Measurements from ENCODE around the gene PDE11A.

The PDE11A gene

GRCh38 chr2:177818412-177818811 lies 254.2 kb downstream of the PDE11A start:
- Histone ChIP-seq H3K4me3 (ENCODE audit: low read depth, low read length) (no peak overlapping the region), H3K27ac (no peak overlapping the region), H3K27me3 (ENCODE audit: insufficient read depth, low read depth, severe bottlenecking) (no peaks in the 10 kb centered on the region), H3K36me3 (no peaks in the 10 kb centered on the region), H3K9me3 (ENCODE audit: severe bottlenecking) (no peaks in the 10 kb centered on the region)
- TF ChIP-seq, protein P1, sequence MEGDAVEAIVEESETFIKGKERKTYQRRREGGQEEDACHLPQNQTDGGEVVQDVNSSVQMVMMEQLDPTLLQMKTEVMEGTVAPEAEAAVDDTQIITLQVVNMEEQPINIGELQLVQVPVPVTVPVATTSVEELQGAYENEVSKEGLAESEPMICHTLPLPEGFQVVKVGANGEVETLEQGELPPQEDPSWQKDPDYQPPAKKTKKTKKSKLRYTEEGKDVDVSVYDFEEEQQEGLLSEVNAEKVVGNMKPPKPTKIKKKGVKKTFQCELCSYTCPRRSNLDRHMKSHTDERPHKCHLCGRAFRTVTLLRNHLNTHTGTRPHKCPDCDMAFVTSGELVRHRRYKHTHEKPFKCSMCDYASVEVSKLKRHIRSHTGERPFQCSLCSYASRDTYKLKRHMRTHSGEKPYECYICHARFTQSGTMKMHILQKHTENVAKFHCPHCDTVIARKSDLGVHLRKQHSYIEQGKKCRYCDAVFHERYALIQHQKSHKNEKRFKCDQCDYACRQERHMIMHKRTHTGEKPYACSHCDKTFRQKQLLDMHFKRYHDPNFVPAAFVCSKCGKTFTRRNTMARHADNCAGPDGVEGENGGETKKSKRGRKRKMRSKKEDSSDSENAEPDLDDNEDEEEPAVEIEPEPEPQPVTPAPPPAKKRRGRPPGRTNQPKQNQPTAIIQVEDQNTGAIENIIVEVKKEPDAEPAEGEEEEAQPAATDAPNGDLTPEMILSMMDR (IDR thresholded peaks at IDR 0.05; ENCODE audit: low read depth, low read length) = no peak
- DNase-seq = no peak

GRCh38 chr2:177817300-177817699 lies 255.3 kb downstream of the PDE11A start:
- H3K27ac ChIP-seq = no peak overlapping the region
- DNase-seq = no peak
- H3K9me3 ChIP-seq (ENCODE audit: severe bottlenecking) = no peaks in the 10 kb centered on the region
- H3K4me3 ChIP-seq (ENCODE audit: low read depth, low read length) = no peak overlapping the region
- no peaks in the 10 kb centered on the region for H3K27me3 ChIP-seq (ENCODE audit: insufficient read depth, low read depth, severe bottlenecking)
- no peaks in the 10 kb centered on the region for H3K36me3 ChIP-seq
- TF ChIP-seq, protein P1 (IDR thresholded peaks at IDR 0.05; ENCODE audit: low read depth, low read length) = no peak

DNA sequence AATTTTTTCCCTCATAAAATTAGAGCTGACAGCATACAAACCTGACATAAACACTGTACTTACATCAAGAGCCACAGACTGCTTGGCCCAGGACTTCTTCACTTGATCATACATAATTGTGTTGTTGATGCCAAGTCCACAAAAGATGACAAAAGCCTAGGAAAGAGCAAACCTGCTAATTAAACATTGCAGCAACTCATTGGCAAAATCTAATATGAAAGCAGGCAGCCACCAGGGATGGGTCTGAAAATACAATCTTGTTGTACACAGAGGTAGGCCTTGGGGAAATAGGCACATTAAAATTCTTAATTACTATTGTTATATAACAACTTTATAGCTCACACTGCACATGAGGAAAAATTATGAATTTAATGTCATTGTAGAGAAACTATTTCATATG lies 255.8 kb downstream of the PDE11A start:
- Histone ChIP-seq H3K9me3 (ENCODE audit: severe bottlenecking) (no peaks in the 10 kb centered on the region), H3K27me3 (ENCODE audit: insufficient read depth, low read depth, severe bottlenecking) (no peaks in the 10 kb centered on the region), H3K27ac (no peak overlapping the region), H3K4me3 (ENCODE audit: low read depth, low read length) (no peak overlapping the region), H3K36me3 (no peaks in the 10 kb centered on the region)
- DNase-seq = no peak
- TF ChIP-seq, protein P1 (IDR thresholded peaks at IDR 0.05; ENCODE audit: low read depth, low read length) = no peak

GRCh38 chr2:177812713-177813396 lies 259.7 kb downstream of the PDE11A start:
- Histone ChIP-seq H3K4me3 (ENCODE audit: low read depth, low read length) (no peak overlapping the region), H3K36me3 (no peaks in the 10 kb centered on the region), H3K9me3 (ENCODE audit: severe bottlenecking) (no peaks in the 10 kb centered on the region), H3K27ac (no peak overlapping the region), H3K27me3 (ENCODE audit: insufficient read depth, low read depth, severe bottlenecking) (no peaks in the 10 kb centered on the region)
- TF ChIP-seq, protein P1 (IDR thresholded peaks at IDR 0.05; ENCODE audit: low read depth, low read length) = no peak
- DNase-seq = no peak

DNA sequence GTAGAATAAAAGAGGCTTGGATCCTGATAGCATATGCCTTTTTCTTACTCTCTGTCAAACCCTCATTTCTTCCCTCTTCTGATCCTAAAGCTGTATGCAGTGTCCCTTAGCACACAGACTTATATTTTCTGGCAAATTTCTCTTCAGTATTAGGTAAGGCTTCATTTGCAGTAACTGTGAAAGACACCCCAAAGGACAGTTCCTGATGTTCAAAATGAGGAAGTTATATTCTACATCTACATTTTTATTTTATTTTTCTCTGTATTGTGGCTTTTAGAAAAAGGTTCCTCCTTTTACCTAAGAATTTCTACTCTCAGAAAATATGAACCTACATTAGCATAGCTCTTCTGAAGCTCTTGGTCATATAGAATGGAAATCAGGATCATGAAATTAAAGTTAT lies 261.7 kb downstream of the PDE11A start:
- TF ChIP-seq, protein P1 (IDR thresholded peaks at IDR 0.05; ENCODE audit: low read depth, low read length) = no peak
- no peaks in the 10 kb centered on the region for H3K27me3 ChIP-seq (ENCODE audit: insufficient read depth, low read depth, severe bottlenecking)
- H3K9me3 ChIP-seq (ENCODE audit: severe bottlenecking) = no peaks in the 10 kb centered on the region
- no peaks in the 10 kb centered on the region for H3K36me3 ChIP-seq
- no peak overlapping the region for H3K27ac ChIP-seq
- H3K4me3 ChIP-seq (ENCODE audit: low read depth, low read length) = no peak overlapping the region
- no peak for DNase-seq

Data from WERI-Rb-1 (cell line).